ENCODE results near the gene RCAN3. TPM values are rescaled to one million over a fixed set of nuclear protein-coding genes. Genes with fewer than 3 reads are reported as not detected.
A peak's percentile ranks its signal among the peaks of the same experiment; 100 is the strongest.
"Not testable (repeated sequence)": the region's sequence is repeated elsewhere in the genome, so short reads cannot be mapped to it uniquely, and the experiment has no call there.

The RCAN3 gene
- total RNA-seq, 6 experiments from 2014 or later = 11.9 to 14.5 (median 12.9) TPM

DNA sequence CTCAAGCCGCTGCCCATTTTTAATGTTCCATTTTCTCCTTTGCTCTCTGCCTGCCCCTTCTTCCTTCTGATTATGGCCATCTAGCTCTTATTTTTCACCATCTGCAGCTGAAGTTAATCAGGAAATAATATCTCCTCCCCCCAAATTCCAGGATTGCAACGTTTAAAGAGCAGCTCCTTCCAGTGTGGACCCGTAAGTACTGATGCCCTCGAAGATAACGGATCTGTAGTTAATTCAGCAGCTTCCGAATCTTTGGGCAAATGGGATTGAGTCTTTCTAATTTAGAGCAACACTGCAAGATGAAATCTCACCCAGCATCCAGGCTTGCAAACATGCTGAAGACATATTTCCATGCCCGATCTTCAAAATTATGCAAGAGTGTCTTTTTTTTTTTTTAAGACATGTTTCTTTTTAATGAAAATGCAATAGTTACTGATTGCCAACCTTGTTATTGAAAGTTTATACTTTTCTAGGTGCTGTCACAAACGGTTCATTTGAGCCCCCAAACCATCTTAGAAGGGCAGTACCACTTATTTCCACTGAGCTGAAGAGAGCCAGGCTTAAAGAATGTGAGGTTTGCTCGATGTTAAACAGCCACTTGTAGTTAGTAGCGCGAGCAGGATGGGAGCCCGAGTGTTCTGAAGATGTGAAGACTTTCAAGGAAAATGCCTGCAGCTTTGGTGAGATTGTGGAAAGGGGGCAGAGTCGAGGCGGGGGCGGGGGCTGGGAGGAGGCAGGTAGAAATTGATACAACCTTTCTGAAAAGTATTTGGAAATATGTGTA, 10.9 kb upstream of the RCAN3 start:
- H3K27me3 Mint-ChIP-seq (ENCODE audit: insufficient read depth) = peaks cover 13% of the 10 kb centered on the region
- peak overlapping the region; percentile 50 for H3K4me3 Mint-ChIP-seq
- peaks cover 5% of the 10 kb centered on the region for H3K9me3 Mint-ChIP-seq
- TF ChIP-seq, protein P1, sequence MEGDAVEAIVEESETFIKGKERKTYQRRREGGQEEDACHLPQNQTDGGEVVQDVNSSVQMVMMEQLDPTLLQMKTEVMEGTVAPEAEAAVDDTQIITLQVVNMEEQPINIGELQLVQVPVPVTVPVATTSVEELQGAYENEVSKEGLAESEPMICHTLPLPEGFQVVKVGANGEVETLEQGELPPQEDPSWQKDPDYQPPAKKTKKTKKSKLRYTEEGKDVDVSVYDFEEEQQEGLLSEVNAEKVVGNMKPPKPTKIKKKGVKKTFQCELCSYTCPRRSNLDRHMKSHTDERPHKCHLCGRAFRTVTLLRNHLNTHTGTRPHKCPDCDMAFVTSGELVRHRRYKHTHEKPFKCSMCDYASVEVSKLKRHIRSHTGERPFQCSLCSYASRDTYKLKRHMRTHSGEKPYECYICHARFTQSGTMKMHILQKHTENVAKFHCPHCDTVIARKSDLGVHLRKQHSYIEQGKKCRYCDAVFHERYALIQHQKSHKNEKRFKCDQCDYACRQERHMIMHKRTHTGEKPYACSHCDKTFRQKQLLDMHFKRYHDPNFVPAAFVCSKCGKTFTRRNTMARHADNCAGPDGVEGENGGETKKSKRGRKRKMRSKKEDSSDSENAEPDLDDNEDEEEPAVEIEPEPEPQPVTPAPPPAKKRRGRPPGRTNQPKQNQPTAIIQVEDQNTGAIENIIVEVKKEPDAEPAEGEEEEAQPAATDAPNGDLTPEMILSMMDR (IDR thresholded peaks at IDR 0.05) = peak; percentile 36; the same call in 1 of the 2 replicates
- no peaks in the 10 kb centered on the region for H3K36me3 Mint-ChIP-seq (ENCODE audit: low read depth)
- peak; percentile 14 for DNase-seq
- no peak overlapping the region for H3K27ac Mint-ChIP-seq
- peaks cover 12% of the 10 kb centered on the region for H3K4me1 Mint-ChIP-seq (ENCODE audit: low read depth)

DNA sequence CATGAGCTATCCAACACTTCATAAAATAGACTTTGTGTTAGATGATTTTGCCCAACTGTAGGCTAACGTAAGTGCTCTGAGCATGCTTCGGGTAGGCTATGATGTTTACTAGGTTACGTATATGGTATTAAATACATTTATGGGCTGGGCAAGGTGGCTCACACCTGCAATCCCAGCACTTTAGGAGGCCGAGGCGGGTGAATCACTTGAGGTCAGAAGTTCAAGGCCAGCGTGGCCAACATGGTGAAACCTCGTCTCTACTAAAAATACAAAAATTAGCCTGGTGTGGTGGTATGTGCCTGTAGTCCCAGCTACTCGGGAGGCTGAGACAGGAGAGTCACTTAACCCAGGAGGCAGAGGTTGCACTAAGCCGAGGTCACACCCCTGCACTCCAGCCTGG, 9.7 kb upstream of the RCAN3 start:
- not testable (repeated sequence) for H3K36me3 Mint-ChIP-seq (ENCODE audit: low read depth); H3K27ac Mint-ChIP-seq; H3K4me3 Mint-ChIP-seq; DNase-seq; H3K9me3 Mint-ChIP-seq
- Mint-ChIP-seq H3K4me1 (ENCODE audit: low read depth) (peaks cover 12% of the 10 kb centered on the region), H3K27me3 (ENCODE audit: insufficient read depth) (peaks cover 16% of the 10 kb centered on the region)

DNA sequence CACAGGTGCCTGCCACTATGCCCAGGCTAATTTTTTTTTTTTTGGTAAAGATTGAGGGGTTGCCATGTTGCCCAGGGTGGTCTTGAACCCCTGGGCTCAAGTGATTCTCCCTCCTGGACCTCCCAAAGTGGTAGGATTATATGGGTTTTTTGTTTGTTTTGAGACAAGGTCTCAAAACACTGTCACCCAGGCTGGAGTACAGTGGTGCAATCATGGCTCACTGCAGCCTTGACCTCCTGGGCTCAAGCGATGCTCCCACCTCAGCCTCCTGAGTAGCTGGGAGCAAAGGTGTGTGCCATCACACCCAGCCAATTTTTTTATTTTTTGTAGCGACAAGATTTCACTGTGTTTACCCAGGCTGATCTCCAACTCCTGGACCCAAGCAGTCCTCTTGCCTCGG, 8.9 kb upstream of the RCAN3 start:
- Mint-ChIP-seq H3K4me1 (ENCODE audit: low read depth) (peaks cover 12% of the 10 kb centered on the region), H3K27ac (no peak overlapping the region), H3K9me3 (peaks cover 5% of the 10 kb centered on the region), H3K36me3 (ENCODE audit: low read depth) (no peaks in the 10 kb centered on the region), H3K4me3 (no peak overlapping the region), H3K27me3 (ENCODE audit: insufficient read depth) (peaks cover 21% of the 10 kb centered on the region)
- TF ChIP-seq, protein P1 (IDR thresholded peaks at IDR 0.05) = no peak
- no peak for DNase-seq

DNA sequence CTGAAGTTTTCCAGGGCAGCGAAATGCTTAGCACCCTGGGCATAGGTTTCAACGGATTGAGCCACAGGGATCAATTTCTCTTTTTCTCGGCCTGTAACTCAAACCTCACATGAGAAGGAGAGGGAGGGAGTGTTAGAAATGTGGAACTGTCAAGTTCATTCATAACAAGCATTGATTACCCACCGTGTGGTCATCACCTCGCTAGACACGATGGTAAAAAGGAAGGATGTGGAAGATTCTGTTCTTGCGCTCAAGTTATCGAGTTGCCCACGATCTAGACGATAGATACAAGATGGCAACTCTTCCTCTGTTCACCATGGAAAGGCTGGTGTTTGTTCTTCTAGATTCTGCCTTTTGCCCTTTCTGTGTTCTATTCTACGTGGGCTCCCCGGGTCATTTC, 4.0 kb upstream of the RCAN3 start:
- TF ChIP-seq, protein P1 (IDR thresholded peaks at IDR 0.05) = no peak
- no peak for DNase-seq
- H3K9me3 Mint-ChIP-seq = no peaks in the 10 kb centered on the region
- no peak overlapping the region for H3K4me3 Mint-ChIP-seq
- no peak overlapping the region for H3K27ac Mint-ChIP-seq
- H3K27me3 Mint-ChIP-seq (ENCODE audit: insufficient read depth) = peaks cover 22% of the 10 kb centered on the region
- H3K4me1 Mint-ChIP-seq (ENCODE audit: low read depth) = peaks cover 19% of the 10 kb centered on the region
- H3K36me3 Mint-ChIP-seq (ENCODE audit: low read depth) = no peaks in the 10 kb centered on the region; the same call in 1 of the 2 replicates

DNA sequence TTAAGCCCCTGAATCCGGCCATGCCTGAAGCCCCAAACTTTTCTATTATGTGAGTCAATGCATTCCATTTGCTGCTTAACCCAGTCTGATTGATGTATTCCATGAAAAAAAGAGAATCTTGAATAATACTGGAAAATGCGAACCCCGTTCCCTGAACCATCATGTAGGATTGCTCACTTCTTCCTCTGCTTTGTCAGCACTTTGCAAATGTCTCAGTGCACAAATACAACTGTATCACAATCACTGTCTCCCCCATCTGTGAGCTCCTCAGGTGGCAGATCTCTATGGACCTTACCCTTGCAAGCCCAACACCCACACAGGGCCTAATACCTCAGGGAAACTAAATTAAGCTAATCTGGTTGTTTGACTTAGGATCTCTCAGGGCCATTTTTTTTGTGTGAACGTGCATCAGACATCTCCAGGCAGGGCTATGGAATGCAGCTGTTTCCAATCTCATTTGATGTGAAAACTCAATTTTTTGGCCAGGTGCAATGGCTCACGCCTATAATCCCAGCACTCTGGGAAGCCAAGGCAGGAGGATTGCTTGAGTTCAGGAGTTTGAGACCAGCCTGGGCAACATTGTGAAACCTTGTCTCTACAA, 2.1 kb upstream of the RCAN3 start:
- peaks cover 30% of the 10 kb centered on the region for H3K4me1 Mint-ChIP-seq (ENCODE audit: low read depth)
- no peak overlapping the region for H3K4me3 Mint-ChIP-seq

More for the DNA sequence above, 2.1 kb upstream of the RCAN3 start:
- Mint-ChIP-seq H3K27me3 (ENCODE audit: insufficient read depth) (peaks cover 20% of the 10 kb centered on the region), H3K9me3 (no peaks in the 10 kb centered on the region), H3K27ac (no peak overlapping the region), H3K36me3 (ENCODE audit: low read depth) (no peaks in the 10 kb centered on the region; the same call in 1 of the 2 replicates)
- no peak for DNase-seq
- TF ChIP-seq, protein P1 (IDR thresholded peaks at IDR 0.05) = no peak

All from HFFc6 (cell line).